GM12878 (cell line): ENCODE results near the gene PTPRN2. TPM values are rescaled to one million over a fixed set of nuclear protein-coding genes. Genes with fewer than 3 reads are reported as not detected.

Source experiments
- ATAC-seq: fragments of 200-7000 bp; cut with Tn5 transposase; 3 replicates; pipeline ENCODE4 v1.9.1; 2020; ENCODE audit warnings: mild to moderate bottlenecking, moderate library complexity
- BruUV-seq: library from RNA; stranded (reverse); fragments of 400-500 nt; replicated peaks from 2 replicates; lab custom pipeline; 2021; lab: Mats Ljungman, UMichigan
- CTCF ChIA-PET: fragments of 300-600 bp; sonication (Branson Sonifier 250); formaldehyde crosslinking; extraction: SDS; loops from one replicate; lab custom pipeline; 2021; ENCODE audit warnings: inconsistent platforms; lab: Yijun Ruan, JAX
- POLR2A ChIA-PET: fragments of 350-600 bp; formaldehyde crosslinking; extraction: SDS; loops from one replicate; lab custom pipeline; 2021; ENCODE audit warnings: inconsistent platforms; lab: Charles Lee
- RAD21 ChIA-PET: fragments of 300-600 bp; sonication (Branson Sonifier 250); formaldehyde crosslinking; loops from one replicate; lab custom pipeline; 2023; ENCODE audit warnings: antibody characterized with exemption; ENCODE audit not compliant: unreplicated experiment; lab: Charles Lee
- SMC1A ChIA-PET: fragments of 300-600 bp; sonication (Branson Sonifier 250); formaldehyde crosslinking; loops from one replicate; lab custom pipeline; 2023; ENCODE audit not compliant: unreplicated experiment, uncharacterized antibody; lab: Charles Lee
- DNase-seq: peaks from one replicate; pipeline ENCODE4 v3.0.0-alpha.2; 2011; ENCODE audit warnings: low read depth, low spot score
- FAIRE-seq: peaks from 3 replicates; lab custom pipeline; 2011; peaks lifted over from hg19 to GRCh38; lab: Jason Lieb, UNC
- H2AFZ ChIP-seq: 2 replicates; pipeline ENCODE4 v1.6.0; 2011; ENCODE audit warnings: low read depth, low read length, control low read depth; ENCODE audit not compliant: control insufficient read depth
- H3K27ac ChIP-seq: 2 replicates; pipeline ENCODE4 v1.5.1; 2011; ENCODE audit warnings: control low read depth; ENCODE audit not compliant: control insufficient read depth, insufficient read depth
- H3K27me3 ChIP-seq, 2 experiments: replicated peaks in 1 of 2; 2 replicates each; pipeline versions ENCODE4 v1.6.0 to v1.6.1; 2011; ENCODE audit warnings: low read length in 1 of 2; ENCODE audit not compliant: control insufficient read depth in 2 of 2, insufficient read depth in 2 of 2
- H3K36me3 ChIP-seq, 2 experiments: 2 replicates each; pipeline ENCODE4 v1.5.1; 2011; ENCODE audit warnings: low read length in 1 of 2; ENCODE audit not compliant: control insufficient read depth in 2 of 2, insufficient read depth in 2 of 2
- H3K4me1 ChIP-seq: 2 replicates; pipeline ENCODE4 v1.6.1; 2011; ENCODE audit warnings: mild to moderate bottlenecking, low read length, moderate library complexity, mixed read lengths; ENCODE audit not compliant: control insufficient read depth, insufficient read depth
- H3K4me2 ChIP-seq: 2 replicates; pipeline ENCODE4 v1.6.0; 2011; ENCODE audit warnings: control low read depth; ENCODE audit not compliant: control insufficient read depth, insufficient read depth
- H3K4me3 ChIP-seq: fragments of 200-600 bp; sonication (generic); 2 replicates; pipeline ENCODE4 v1.5.1; 2016
- H3K79me2 ChIP-seq: 2 replicates; pipeline ENCODE4 v1.6.0; 2011; ENCODE audit warnings: low read length; ENCODE audit not compliant: control insufficient read depth, insufficient read depth
- H3K9ac ChIP-seq: 2 replicates; pipeline ENCODE4 v1.8.0; 2011; ENCODE audit warnings: low read length, control low read depth, mixed read lengths; ENCODE audit not compliant: control insufficient read depth, insufficient read depth
- H3K9me3 ChIP-seq: replicated peaks from 3 replicates; pipeline ENCODE4 v1.5.1; 2011; ENCODE audit warnings: mild to moderate bottlenecking, low read length; ENCODE audit not compliant: control insufficient read depth, insufficient read depth
- H4K20me1 ChIP-seq: 2 replicates; pipeline ENCODE4 v1.6.0; 2011; ENCODE audit not compliant: control insufficient read depth, insufficient read depth
- FOXK2 ChIP-seq: fragments of 450-650 bp; IDR thresholded peaks from 2 replicates; pipeline ENCODE4 v1.6.1; 2017; ENCODE audit warnings: mild to moderate bottlenecking, moderate library complexity
- HDAC2 ChIP-seq: fragments of 200-600 bp; sonication (generic); IDR thresholded peaks from 2 replicates; pipeline ENCODE4 v1.6.1; 2017
- HDAC6 ChIP-seq: fragments of 200-600 bp; sonication (generic); IDR thresholded peaks from one replicate; pipeline ENCODE4 v1.8.0; 2017; ENCODE audit warnings: antibody characterized with exemption; ENCODE audit not compliant: unreplicated experiment
- IRF5 ChIP-seq: fragments of 450-650 bp; IDR thresholded peaks from 2 replicates; pipeline ENCODE4 v1.6.1; 2017; ENCODE audit warnings: borderline replicate concordance
- KAT2A ChIP-seq: conservative IDR thresholded peaks from 2 replicates; pipeline ENCODE4 v1.6.1; 2011; ENCODE audit warnings: low read depth, low read length; ENCODE audit not compliant: control insufficient read depth
- PBX3 ChIP-seq: IDR thresholded peaks from 2 replicates; pipeline ENCODE4 v1.6.1; 2011; ENCODE audit warnings: mild to moderate bottlenecking, low read depth, low read length, moderate library complexity; ENCODE audit not compliant: insufficient replicate concordance
- PML ChIP-seq: IDR thresholded peaks from 2 replicates; pipeline ENCODE4 v1.6.1; 2012; ENCODE audit warnings: low read length, inconsistent platforms
- RB1 ChIP-seq: fragments of 450-650 bp; formaldehyde crosslinking; IDR thresholded peaks from 2 replicates; pipeline ENCODE4 v1.6.1; 2017; ENCODE audit warnings: mild to moderate bottlenecking, borderline replicate concordance
- SUZ12 ChIP-seq: fragments of 200-600 bp; sonication (generic); IDR thresholded peaks from one replicate; pipeline ENCODE4 v1.6.1; 2018; ENCODE audit warnings: antibody characterized with exemption, mild to moderate bottlenecking; ENCODE audit not compliant: unreplicated experiment
- ZBED1 ChIP-seq: IDR thresholded peaks from 2 replicates; pipeline ENCODE4 v1.6.1; 2016; ENCODE audit warnings: borderline replicate concordance
- ZNF24 ChIP-seq: fragments of 450-650 bp; IDR thresholded peaks from 2 replicates; pipeline ENCODE4 v1.6.1; 2017; ENCODE audit warnings: antibody characterized with exemption, mild to moderate bottlenecking
- WGBS: methylation state at CpG from one replicate; pipeline ENCODE4 v1.1.6; 2016; ENCODE audit warnings: low lambda C conversion rate; ENCODE audit not compliant: insufficient replicate concordance, insufficient coverage; ENCODE audit errors: missing lambda C conversion rate; 5-methylcytosine and 5-hydroxymethylcytosine counted together
- in situ Hi-C: fragments of 300-500 bp; cut with MboI; formaldehyde crosslinking; loops from 9 replicates; pipeline ENCODE4 v1.14.3; 2018; ENCODE audit warnings: mixed read lengths
- intact Hi-C: fragments of 100-400 bp; cut with micrococcal nuclease; formaldehyde crosslinking; loops from one replicate; pipeline ENCODE4 v1.14.2; 2022; ENCODE audit not compliant: unreplicated experiment
- polyA plus RNA-seq, 11 experiments: library from polyadenylated mRNA; depleted of rRNA in 4 of 11; unstranded in 6 of 11; stranded (reverse) in 5 of 11; fragments of >200 nt; fragmentation: Nextera tagmentation in 4 of 11; fragmentation: Illumina TruSeq in 1 of 11; extraction: Ambion mirVana in 4 of 11; extraction: Trizol in 1 of 11; gene quantifications; 1 replicate in 1 of 11; 2 replicates in 10 of 11; pipeline versions ENCODE4 v1.2.1 to v1.2.3, GENCODE V29; 2011 to 2016; ENCODE audit warnings: inconsistent platforms in 2 of 11, missing spikeins in 2 of 11, low read depth in 1 of 11
- total RNA-seq, 4 experiments: library from RNA; depleted of rRNA in 3 of 4; stranded (reverse); fragments of >200 nt in 3 of 4; fragmentation: Illumina TruSeq in 1 of 4; extraction: Trizol in 1 of 4; gene quantifications; 2 replicates each; pipeline versions ENCODE4 v1.2.1 to v1.2.3, GENCODE V29; 2013 to 2021

Gene PTPRN2
- total and polyA plus RNA-seq, 10 of the 15 experiments (the other 5 are each of a cell fraction or from before 2014, with no cell fraction given) = 5.4 TPM; not detected in 9

- WGBS = 25% methylated on average over 2 of the region's 2 CpGs
Measured at GRCh38 chr7:158228986-158229385, 358.6 kb downstream of the PTPRN2 start.

GRCh38 chr7:158228131-158228530, 359.5 kb downstream of the PTPRN2 start:
- 0% methylated on average over 1 of the region's 1 CpG for WGBS
- no peak for DNase-seq
- H4K20me1 ChIP-seq = no peaks in the 10 kb centered on the region
- no peak overlapping the region for H2AFZ ChIP-seq
- ChIA-PET RAD21 (no interaction called here), CTCF (no interaction called here), SMC1A (no interaction called here), POLR2A (no interaction called here)
- TF ChIP-seq ZBED1 (no peak), ZNF24 (no peak), PBX3 (no peak), HDAC2 (no peak), FOXK2 (no peak), IRF5 (no peak), HDAC6 (no peak)
- H3K4me1 ChIP-seq = no peaks in the 10 kb centered on the region
- no peaks in the 10 kb centered on the region for H3K36me3 ChIP-seq
- H3K4me2 ChIP-seq = no peak overlapping the region
- H3K4me3 ChIP-seq = no peak overlapping the region
- no peak overlapping the region for H3K9ac ChIP-seq
- no peak for ATAC-seq
- in situ Hi-C loops (no loop called here), intact Hi-C loops (no loop called here)
- no peak overlapping the region for H3K27ac ChIP-seq
- H3K9me3 ChIP-seq = no peaks in the 10 kb centered on the region; the same call in 2 of the 3 replicates
- no TSS peak for BruUV-seq
- no peaks in the 10 kb centered on the region for H3K27me3 ChIP-seq
- no peaks in the 10 kb centered on the region for H3K79me2 ChIP-seq
- FAIRE-seq = no peak

More at GRCh38 chr7:158228986-158229385, 358.6 kb downstream of the PTPRN2 start:
- ATAC-seq = no peak
- H4K20me1 ChIP-seq = no peaks in the 10 kb centered on the region
- DNase-seq = no peak
- no peaks in the 10 kb centered on the region; the same call in 2 of the 3 replicates for H3K9me3 ChIP-seq
- intact Hi-C loops = no loop called here
- ChIA-PET CTCF (no interaction called here), SMC1A (no interaction called here), RAD21 (no interaction called here), POLR2A (no interaction called here)
- H3K36me3 ChIP-seq = no peaks in the 10 kb centered on the region
- TF ChIP-seq KAT2A (no peak), SUZ12 (no peak), PML (no peak), RB1 (no peak)
- in situ Hi-C loops = no loop called here
- no peaks in the 10 kb centered on the region for H3K79me2 ChIP-seq
- H3K9ac ChIP-seq = no peak overlapping the region
- no peak for FAIRE-seq
- no peaks in the 10 kb centered on the region for H3K4me1 ChIP-seq
- H3K4me2 ChIP-seq = no peak overlapping the region
- no peak overlapping the region for H2AFZ ChIP-seq
- H3K27ac ChIP-seq = no peak overlapping the region
- no TSS peak for BruUV-seq
- H3K4me3 ChIP-seq = no peak overlapping the region
- no peaks in the 10 kb centered on the region for H3K27me3 ChIP-seq
